ENCODE measurements around the gene CDAN1.
"Not testable (repeated sequence)": the region's sequence is repeated elsewhere in the genome, so short reads cannot be mapped to it uniquely, and the experiment has no call there.

Gene CDAN1

DNA sequence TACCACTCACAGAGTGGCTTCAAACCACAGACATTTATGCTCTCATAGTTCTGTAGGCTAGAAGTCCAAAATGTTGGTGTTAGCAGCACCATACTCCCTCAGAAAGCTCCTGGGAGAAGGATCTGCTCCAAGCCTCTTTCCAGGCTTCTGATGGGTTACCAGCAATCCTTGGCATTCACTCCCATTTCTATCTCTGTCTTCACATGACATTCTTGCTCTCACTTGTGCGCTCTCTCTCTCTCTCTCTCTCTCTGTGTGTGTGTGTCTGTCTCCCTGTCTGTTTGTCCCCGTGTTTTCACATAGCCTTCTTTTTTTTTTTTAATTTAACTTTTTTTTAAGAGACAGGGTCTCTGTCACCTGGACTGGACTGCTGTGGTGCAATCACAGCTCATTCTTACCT lies 26.3 kb downstream of the CDAN1 start:
- DNase-seq (ENCODE audit: low read depth in 2 of 2, low spot score in 1 of 2), result no peak

DNA sequence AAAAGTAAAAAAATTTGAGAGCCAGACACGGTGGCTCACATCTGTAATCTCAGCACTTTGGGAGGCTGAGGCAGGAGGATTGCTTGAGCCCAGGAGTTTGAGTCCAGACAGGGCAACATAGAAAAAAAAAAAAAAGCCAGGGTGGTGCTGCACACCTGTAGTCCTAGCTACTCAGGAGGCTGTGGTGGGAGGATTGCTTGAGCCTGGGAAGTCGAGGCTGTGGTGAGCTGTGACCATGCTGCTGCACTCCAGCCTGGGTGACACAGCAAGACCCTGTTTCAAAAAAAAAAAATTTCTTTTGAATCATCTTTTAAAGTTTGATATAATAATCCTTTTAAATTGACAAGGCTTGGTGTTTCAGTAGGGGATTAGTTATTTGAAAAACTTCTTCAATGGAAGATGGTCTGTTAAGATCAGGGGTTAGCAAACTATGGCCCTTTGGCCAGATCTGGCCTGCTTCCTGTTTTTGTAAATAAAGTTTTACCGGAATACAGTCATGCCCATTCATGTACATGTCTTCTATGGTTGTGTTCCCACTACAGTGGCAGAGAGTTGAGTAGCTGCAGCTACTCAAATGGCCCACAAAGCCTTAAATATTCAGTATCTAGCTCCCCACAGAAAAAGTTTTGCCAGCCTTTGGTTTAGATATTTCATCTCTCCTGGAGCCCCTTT lies 28.9 kb downstream of the CDAN1 start:
- no peak for DNase-seq (ENCODE audit: low read depth in 2 of 2, low spot score in 1 of 2)

DNA sequence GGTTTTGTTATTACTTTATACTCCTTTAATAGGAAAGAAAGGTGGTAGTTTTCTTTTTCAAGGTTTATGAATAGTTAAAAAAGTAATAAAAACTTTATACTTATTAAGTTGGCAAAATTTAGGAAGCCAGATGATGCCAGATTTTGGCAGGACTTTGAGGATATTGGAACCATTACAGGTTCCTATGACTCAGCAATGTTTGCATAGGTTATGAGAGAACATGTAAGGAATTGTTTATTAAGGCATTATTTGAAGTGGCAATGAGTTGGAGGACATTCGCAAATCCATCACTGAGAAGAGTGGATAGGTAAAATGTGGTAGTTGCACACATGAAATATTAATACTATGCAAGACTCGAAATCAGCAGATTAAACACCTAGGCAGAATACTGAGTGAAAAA lies 29.9 kb downstream of the CDAN1 start:
- DNase-seq (ENCODE audit: low read depth in 2 of 2, low spot score in 1 of 2), result no peak

DNA sequence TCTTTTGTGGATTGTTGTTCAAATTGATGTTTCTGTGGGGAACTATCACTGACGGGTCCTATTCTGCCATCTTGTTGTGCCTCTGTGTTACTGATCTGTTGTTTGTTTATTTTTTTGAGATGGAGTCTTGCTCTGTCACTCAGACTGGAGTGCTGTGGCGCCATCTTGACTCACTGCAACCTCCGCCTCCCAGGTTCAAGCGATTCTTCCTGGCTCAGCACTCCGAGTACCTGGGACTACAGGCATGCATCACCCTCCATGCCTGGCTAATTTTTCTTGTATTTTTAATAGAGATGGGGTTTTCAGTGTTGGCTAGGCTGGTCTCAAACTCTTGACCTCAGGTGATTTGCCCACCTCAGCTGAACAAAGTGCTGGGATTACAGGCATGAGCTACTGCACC lies 31.6 kb downstream of the CDAN1 start:
- DNase-seq (ENCODE audit: low read depth in 2 of 2, low spot score in 1 of 2), result no peak

DNA sequence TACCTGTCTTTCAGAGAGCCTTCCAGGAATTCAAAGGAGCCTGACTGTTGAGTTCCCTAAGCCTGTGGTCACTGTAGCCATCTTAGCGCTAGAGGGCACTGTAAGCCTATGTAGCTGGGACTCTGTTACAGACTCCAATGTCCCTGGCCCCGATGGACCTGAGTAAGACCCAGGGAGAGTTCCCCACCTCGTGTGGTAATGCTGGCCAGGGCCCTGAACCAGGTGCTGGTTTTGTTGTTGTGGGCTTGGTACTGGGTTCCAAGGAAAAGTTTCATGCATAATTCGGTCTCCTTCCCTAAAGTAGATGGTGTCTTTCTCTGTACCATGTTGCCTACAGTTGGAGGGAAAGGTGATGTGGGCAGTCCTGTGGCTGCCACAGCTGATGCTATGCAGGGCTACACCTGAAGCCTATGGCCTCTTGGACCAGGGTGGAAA lies 32.4 kb downstream of the CDAN1 start:
- DNase-seq (ENCODE audit: low read depth in 2 of 2, low spot score in 1 of 2), result peak in 1 of 2 donors; percentile 19

DNA sequence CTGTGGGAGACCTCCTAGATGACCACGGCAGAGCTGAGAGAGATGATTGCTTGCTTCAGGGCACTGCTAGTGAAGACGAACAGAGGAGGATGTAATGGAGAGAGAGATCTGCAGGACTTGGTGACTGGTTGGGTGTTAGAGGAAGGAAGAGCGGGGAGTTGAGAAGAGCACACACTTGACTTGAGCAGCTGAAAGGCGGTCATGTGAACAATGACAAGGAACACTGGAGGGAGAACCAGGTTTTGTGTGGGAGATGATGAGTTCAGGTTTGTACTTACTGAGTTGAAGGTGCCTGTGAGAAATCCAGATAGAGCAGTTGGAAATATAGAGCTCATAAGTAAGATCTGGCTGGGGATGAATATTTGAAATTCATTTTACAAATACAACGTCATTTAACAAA lies 40.3 kb downstream of the CDAN1 start:
- DNase-seq (ENCODE audit: low read depth in 2 of 2, low spot score in 1 of 2), result no peak

DNA sequence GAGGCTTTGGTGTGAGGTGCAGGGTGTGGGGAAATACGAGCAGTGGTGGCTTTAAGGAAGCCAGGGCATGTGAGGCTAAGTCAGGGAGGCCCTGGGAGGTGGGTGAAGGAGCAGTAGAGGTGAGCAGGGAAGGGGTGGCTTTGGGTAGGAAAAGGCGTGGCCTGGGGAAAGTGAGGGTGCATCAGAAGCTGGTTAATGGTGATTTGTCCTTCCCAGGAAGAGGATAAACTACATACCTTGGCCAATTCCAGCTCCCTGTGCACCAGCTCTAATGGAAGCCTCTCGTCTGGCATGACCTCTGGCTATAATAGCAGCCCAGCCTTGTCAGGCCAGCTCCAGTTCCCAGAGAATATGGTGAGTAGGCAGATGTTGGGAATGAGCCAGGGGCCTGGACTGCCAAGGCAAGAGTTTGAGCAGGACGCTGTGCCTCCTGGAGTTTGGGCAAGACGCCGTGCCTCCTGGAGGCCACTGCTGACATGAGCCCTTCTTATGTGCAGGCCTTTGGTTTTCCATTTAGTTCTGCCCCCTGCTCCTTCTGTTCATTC lies 41.3 kb downstream of the CDAN1 start:
- no peak for DNase-seq (ENCODE audit: low read depth in 2 of 2, low spot score in 1 of 2)

DNA sequence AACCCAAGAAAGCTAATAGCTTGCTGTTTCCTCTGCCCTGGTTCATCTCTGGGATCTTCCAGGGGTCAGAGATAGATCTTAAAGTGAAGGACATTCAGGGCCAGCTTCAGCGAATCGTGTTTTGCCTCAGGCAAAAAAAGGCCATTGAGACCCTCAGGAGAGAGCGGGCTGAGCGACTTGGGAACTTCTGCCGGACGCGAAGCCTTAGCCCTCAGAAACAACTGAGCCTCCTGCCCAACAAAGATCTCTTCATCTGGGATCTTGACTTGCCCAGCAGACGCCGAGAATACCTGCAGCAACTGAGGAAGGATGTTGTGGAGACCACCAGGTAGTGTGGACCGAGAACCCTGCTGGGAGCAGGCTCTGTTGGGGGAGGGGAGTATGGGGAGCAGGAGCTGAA lies 42.5 kb downstream of the CDAN1 start:
- no peak for DNase-seq (ENCODE audit: low read depth in 2 of 2, low spot score in 1 of 2)

DNA sequence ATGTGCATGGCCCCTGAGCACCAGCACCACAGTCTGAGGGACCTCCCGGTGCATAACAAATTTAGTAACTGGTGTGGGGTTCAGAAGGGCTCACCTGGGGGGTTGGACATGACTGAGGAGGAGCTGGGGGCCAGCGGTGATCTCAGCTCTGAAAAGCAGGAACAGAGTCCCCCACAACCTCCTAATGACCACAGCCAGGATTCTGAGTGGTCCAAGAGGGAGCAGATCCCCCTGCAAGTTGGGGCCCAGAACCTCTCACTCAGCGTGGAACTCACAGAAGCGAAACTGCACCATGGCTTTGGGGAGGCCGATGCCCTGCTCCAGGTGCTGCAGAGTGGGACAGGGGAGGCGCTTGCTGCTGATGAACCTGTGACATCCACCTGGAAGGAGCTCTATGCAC lies 43.0 kb downstream of the CDAN1 start:
- no peak for DNase-seq (ENCODE audit: low read depth in 2 of 2, low spot score in 1 of 2)

DNA sequence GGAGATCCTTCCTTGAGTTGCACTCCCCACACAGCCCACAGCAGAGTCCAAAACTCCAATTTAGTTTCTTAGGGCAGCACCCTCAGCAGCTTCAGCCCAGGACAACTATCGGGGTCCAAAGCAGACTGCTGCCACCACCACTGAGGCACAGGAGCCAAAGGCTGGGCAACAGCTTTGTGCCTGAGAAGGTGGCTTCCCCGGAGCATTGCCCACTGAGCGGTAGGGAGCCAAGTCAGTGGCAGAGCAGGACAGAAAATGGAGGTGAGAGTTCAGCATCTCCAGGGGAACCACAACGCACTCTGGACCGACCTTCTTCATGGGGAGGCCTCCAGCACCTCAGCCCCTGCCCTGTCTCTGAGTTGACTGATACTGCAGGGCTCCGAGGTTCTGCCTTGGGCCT lies 43.4 kb downstream of the CDAN1 start:
- DNase-seq (ENCODE audit: low read depth in 2 of 2, low spot score in 1 of 2), result no peak

DNA sequence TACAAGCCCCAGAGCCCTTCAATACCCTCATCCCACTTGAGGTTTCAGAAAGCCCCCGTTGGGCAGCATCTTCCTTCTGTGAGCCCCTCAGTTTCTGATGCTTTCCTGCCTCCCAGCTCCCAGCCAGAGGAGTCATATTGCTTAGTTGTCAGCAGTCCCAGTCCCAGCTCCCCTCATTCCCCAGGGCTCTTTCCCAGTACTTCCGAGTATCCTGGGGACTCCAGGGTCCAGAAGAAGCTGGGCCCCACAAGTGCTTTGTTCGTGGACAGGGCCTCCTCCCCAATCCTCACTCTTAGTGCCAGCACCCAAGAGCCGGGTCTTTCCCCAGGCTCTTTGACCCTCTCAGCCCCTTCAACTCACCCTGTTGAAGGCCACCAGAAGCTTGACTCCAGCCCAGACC lies 43.9 kb downstream of the CDAN1 start:
- no peak for DNase-seq (ENCODE audit: low read depth in 2 of 2, low spot score in 1 of 2)

DNA sequence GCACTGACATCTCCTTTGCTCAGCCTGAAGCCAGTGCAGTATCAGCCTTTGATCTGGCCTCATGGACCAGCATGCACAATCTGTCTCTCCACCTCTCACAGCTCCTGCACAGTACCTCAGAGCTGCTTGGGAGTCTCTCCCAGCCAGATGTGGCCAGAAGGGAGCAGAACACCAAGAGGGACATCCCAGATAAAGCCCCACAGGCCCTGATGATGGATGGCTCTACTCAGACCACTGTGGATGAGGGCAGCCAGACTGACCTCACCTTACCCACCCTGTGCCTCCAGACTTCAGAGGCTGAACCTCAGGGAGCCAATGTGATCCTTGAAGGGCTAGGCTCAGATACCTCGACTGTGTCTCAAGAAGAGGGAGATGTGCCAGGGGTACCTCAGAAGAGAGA lies 44.4 kb downstream of the CDAN1 start:
- DNase-seq (ENCODE audit: low read depth in 2 of 2, low spot score in 1 of 2), result no peak

DNA sequence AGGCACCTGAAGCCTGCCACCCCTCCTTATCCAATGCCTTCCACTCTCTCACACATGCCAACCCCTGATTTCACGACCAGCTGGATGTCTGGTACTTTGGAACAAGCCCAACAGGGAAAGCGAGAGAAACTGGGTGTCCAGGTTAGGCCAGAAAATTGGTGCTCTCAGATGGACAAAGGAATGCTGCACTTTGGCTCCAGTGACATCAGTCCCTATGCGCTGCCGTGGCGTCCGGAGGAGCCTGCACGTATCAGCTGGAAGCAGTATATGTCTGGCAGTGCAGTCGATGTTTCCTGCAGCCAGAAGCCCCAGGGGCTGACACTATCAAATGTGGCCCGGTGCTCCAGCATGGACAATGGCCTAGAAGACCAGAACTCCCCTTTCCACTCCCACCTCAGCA lies 45.2 kb downstream of the CDAN1 start:
- DNase-seq (ENCODE audit: low read depth in 2 of 2, low spot score in 1 of 2), result no peak

DNA sequence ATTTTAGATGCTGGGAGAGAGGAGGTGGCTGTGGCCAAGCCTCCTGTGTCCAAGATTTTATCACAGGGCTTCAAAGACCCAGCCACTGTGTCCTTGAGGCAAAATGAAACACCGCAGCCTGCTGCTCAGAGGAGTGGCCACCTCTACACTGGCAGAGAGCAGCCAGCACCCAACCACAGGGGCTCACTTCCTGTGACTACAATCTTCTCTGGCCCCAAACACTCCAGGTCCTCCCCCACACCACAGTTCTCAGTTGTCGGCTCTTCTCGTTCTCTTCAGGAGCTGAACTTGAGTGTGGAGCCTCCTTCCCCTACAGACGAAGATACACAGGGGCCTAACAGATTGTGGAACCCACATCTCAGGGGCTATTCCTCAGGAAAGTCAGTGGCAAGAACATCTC lies 45.6 kb downstream of the CDAN1 start:
- DNase-seq (ENCODE audit: low read depth in 2 of 2, low spot score in 1 of 2), result no peak

DNA sequence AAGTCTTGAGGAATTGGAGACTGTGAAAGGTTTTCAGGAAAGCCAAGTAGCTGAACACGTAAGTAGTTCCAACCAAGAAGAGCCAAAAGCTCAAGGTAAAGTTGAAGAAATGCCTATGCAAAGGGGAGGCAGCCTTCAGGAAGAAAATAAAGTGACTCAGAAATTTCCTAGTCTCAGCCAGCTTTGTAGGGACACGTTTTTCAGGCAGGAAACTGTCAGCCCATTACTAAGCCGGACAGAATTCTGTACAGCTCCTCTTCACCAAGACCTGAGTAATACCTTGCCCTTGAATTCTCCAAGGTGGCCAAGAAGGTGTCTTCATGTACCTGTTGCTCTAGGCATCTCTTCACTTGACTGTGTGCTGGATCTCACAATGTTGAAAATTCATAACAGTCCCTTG lies 48.6 kb downstream of the CDAN1 start:
- DNase-seq (ENCODE audit: low read depth in 2 of 2, low spot score in 1 of 2), result no peak

DNA sequence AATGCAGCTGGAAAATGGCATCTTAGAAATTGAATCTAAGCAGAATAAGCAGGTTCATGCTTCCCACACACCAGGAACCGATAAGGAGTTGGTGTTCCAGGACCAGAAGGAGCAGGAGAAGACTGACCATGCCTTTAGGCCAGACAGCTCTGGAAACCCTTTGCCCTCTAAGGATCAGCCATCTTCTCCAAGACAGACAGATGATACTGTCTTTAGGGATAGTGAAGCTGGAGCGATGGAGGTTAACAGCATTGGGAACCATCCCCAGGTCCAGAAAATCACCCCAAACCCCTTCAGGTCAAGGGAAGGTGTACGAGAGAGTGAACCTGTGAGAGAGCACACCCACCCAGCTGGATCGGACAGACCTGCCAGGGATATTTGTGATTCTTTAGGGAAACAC lies 49.2 kb downstream of the CDAN1 start:
- no peak for DNase-seq (ENCODE audit: low read depth in 2 of 2, low spot score in 1 of 2)

DNA sequence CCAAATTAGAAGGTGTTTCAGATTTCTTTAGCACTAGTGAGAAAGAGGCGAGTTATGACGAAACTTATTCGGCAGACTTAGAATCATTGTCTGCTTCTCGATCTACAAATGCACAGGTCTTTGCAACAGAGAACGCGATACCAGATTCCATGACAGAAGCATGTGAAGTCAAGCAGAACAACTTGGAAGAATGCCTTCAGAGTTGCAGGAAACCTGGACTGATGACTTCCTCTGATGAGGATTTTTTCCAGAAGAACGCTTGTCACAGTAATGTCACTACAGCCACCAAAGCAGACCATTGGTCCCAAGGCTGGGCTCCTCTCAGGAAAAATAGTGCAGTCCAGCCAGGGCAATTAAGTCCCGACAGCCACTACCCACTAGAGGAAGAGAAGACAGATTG lies 50.6 kb downstream of the CDAN1 start:
- DNase-seq (ENCODE audit: low read depth in 2 of 2, low spot score in 1 of 2), result no peak

DNA sequence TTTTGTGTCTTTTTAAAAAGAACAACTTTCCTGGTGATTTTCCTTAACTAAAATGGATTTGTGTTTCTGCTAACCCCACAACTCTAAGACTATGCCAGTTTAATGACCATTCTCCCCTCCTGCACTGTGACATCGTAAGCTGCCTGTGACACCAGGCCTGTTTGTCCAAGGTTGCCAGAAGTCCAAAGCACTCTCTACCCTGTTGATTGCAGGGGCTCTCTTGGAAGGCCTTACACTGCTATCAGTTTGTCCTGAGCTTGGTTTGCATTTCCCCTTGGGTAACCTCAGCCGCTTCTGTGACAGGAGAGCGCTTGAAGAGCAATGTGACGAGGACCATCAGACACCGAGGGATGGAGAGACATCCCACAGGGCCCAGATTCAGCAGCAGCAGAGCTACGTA lies 55.8 kb downstream of the CDAN1 start:
- no peak for DNase-seq (ENCODE audit: low read depth in 2 of 2, low spot score in 1 of 2)

DNA sequence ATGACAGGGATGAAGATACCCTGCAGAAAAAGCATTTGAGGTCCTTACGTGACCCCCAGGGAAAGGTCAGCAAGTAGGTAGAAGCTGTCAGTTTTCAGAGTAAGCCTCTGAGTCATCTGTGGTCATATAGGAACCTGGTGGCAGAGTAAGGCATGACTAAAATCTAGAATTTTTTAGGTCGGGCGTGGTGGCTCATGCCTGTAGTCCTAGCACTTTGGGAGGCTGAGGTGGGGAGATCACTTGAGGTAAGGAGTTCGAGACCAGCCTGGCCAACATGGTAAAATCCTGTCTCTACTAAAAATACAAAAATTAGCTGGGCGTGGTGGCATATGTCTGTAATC lies 56.8 kb downstream of the CDAN1 start:
- DNase-seq (ENCODE audit: low read depth in 2 of 2, low spot score in 1 of 2), result not testable (repeated sequence)

DNA sequence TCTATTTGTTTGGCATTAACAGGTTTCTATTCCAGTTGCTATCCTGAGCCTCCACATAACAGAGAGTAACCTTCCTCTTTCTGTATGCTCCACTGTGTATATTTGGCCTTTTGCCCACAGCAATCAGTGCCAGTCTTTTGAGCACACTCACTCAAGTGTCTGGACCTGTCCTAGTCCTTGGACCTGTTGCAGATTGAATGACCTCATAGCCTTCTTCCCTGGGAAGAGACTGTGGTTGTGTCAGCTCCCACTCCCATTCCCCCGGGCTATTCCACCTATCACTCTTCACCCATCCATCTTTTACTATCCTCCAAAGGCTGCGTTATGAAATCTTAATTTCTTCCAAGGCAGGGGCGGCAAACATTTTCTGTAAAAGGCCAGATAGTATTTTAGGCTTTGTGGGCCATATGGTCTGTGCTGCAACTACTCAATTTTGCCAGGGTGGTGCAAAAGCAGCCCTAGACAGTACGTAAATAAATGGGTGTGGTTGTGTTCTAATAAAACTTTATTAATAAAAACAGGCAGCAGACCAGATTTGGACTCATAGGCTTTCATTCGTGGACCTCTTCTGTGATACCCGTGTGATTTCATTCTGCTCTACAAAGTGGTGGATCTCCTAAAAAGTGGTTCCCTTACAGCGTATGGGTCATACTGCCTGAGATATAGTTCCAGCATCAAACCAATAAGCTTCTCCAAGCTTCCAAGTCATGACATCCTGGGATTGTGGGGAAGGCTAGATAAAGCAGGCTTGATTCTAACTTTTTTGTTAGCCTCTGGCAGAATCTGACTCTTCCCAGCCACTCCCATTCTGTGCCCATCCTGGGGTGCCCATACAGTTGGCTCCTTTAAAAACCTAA lies 57.4 kb downstream of the CDAN1 start:
- no peak for DNase-seq (ENCODE audit: low read depth in 2 of 2, low spot score in 1 of 2)

DNA sequence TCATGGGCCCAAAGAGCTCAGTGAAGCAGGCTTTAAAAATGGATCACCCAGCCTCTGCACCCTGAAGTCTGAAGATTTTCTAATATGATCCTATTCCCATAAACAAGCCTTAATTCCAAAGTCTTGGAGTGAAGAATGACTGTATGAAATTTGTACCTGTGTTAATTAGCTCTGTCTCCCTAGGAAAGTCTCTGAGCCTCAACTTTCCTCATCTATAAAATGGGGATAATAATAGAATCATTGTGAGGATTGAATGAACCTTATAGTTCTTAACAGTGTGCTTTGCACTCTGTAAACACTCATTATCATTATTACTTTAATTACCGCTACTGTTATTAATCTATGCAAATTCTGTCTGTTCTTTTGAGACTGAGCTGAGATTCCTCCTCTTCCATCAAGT lies 61.9 kb downstream of the CDAN1 start:
- no peak for DNase-seq (ENCODE audit: low read depth in 2 of 2, low spot score in 1 of 2)

DNA sequence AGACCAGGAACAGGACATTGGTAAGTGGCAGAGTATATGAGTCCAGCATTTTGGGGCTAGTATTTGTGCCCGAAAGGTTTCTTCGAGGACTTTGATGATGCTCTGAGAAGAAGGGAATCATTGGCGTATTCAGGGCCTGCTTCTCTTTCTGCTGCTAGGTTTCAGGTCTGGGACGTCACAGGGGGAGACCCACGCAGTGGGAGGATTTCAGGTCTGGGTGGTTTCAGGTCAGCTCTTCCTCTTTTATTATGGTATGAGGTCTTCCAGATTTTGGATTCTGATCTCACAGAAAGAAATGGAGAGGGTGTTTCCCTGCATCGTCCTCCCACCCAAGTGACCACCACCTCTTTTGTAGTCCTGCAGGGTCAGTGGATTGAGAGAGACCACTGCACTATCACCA lies 62.5 kb downstream of the CDAN1 start:
- DNase-seq (ENCODE audit: low read depth in 2 of 2, low spot score in 1 of 2), result no peak
